ENCODE results near the gene TNNI3.
"Not testable (repeated sequence)": the region's sequence is repeated elsewhere in the genome, so short reads cannot be mapped to it uniquely, and the experiment has no call there.

The TNNI3 gene

GRCh38 chr19:55157064-55157908 is at the start of gene TNNI3:
TSS of gene TNNI3 (minus strand) at chr19:55157732. CDS start at chr19:55157589, 143 bp downstream.
- DNase-seq (ENCODE audit: low read depth in 2 of 2), result no peak

- DNase-seq (ENCODE audit: low read depth in 2 of 2), result peak; percentile 11 to 33
These were observed 49.4 kb upstream of the TNNI3 start for GRCh38 chr19:55206664-55207500.

GRCh38 chr19:55202199-55202598 is 44.7 kb upstream of the TNNI3 start:
- not testable (repeated sequence) for DNase-seq (ENCODE audit: low read depth in 2 of 2)

- no peak for DNase-seq (ENCODE audit: low read depth in 2 of 2)
These were observed 42.2 kb upstream of the TNNI3 start for GRCh38 chr19:55199620-55200204.

GRCh38 chr19:55198651-55199050 is 41.1 kb upstream of the TNNI3 start:
- no peak for DNase-seq (ENCODE audit: low read depth in 2 of 2)

- DNase-seq (ENCODE audit: low read depth in 2 of 2), result no peak
These were observed 40.0 kb upstream of the TNNI3 start for GRCh38 chr19:55197528-55197927.

GRCh38 chr19:55196803-55197202 is 39.3 kb upstream of the TNNI3 start:
- no peak for DNase-seq (ENCODE audit: low read depth in 2 of 2)

GRCh38 chr19:55193481-55193880 is 35.9 kb upstream of the TNNI3 start:
- no peak for DNase-seq (ENCODE audit: low read depth in 2 of 2)

GRCh38 chr19:55189403-55189835 is 31.9 kb upstream of the TNNI3 start:
- no peak for DNase-seq (ENCODE audit: low read depth in 2 of 2)

GRCh38 chr19:55188625-55189024 is 31.1 kb upstream of the TNNI3 start:
- DNase-seq (ENCODE audit: low read depth in 2 of 2), result no peak

- no peak for DNase-seq (ENCODE audit: low read depth in 2 of 2)
These were observed 28.5 kb upstream of the TNNI3 start for GRCh38 chr19:55186080-55186479.

GRCh38 chr19:55181740-55182139 is 24.2 kb upstream of the TNNI3 start:
- no peak for DNase-seq (ENCODE audit: low read depth in 2 of 2)

- DNase-seq (ENCODE audit: low read depth in 2 of 2), result peak; percentile 46 to 66
These were observed 22.3 kb upstream of the TNNI3 start, which contains the start of gene SYT5 for GRCh38 chr19:55179606-55180484. TSS of gene SYT5 (minus strand) at chr19:55180289. CDS start at chr19:55179041, 1,248 bp downstream.

GRCh38 chr19:55178781-55179599 is 21.5 kb upstream of the TNNI3 start:
- DNase-seq (ENCODE audit: low read depth in 2 of 2), result peak; percentile 78 to 81

GRCh38 chr19:55176076-55176475 is 18.5 kb upstream of the TNNI3 start:
- DNase-seq (ENCODE audit: low read depth in 2 of 2), result no peak

- no peak for DNase-seq (ENCODE audit: low read depth in 2 of 2)
These were observed 17.8 kb upstream of the TNNI3 start for GRCh38 chr19:55175117-55175867.

- DNase-seq (ENCODE audit: low read depth in 2 of 2), result no peak
These were observed 17.0 kb upstream of the TNNI3 start for GRCh38 chr19:55174425-55175116.

- DNase-seq (ENCODE audit: low read depth in 2 of 2), result no peak
These were observed 16.3 kb upstream of the TNNI3 start for GRCh38 chr19:55173714-55174409.

All from stimulated activated CD4-positive, alpha-beta T cell treated with anti-CD3 and anti-CD28 coated beads, Interleukin-1b, Interleukin-23, amount 100 ng/mL, for 4 hours (primary cell).